Transverse colon (tissue), 4 donors: ENCODE measurements around the gene ZBTB7C. TPM values are rescaled to one million over a fixed set of nuclear protein-coding genes. Genes with fewer than 3 reads are reported as not detected.

Experiments used
- DNase-seq: peaks from one replicate; pipeline ENCODE4 v3.0.0-alpha.2; 2019
- H3K27ac ChIP-seq, 4 donors: fragments of 200-600 bp; sonication (generic); 2 replicates each; pipeline ENCODE4 v1.5.1; 2016 to 2018; ENCODE audit warnings: inconsistent platforms in 4 of 4
- H3K27me3 ChIP-seq: fragments of 200-600 bp; sonication (generic); 2 replicates; pipeline ENCODE4 v1.5.1; 2017; ENCODE audit warnings: inconsistent platforms
- H3K36me3 ChIP-seq, 4 donors: fragments of 200-600 bp; sonication (generic); 2 replicates each; pipeline ENCODE4 v1.5.1; 2017 to 2019; ENCODE audit warnings: inconsistent platforms in 4 of 4
- H3K4me1 ChIP-seq, 4 donors: fragments of 200-600 bp; sonication (generic); 2 replicates each; pipeline ENCODE4 v1.5.1; 2017 to 2020; ENCODE audit warnings: inconsistent platforms in 4 of 4
- H3K4me3 ChIP-seq, 4 donors: fragments of 200-600 bp; sonication (generic); 1 replicate in 1 of 4; 2 replicates in 3 of 4; pipeline versions ENCODE4 v1.5.1 to v1.6.1; 2017 to 2019; ENCODE audit warnings: inconsistent platforms in 4 of 4
- H3K9me3 ChIP-seq, 2 donors: fragments of 200-600 bp; sonication (generic); 2 replicates each; pipeline ENCODE4 v1.5.1; 2017 to 2019; ENCODE audit warnings: inconsistent platforms in 2 of 2
- CTCF ChIP-seq, 5 experiments: fragments of 200-600 bp in 3 of 5; fragments of 450-650 bp in 2 of 5; sonication (generic) in 3 of 5; IDR thresholded peaks; 1 replicate in 2 of 5; 2 replicates in 3 of 5; pipeline ENCODE4 v1.5.1; 2016 to 2017; ENCODE audit warnings: antibody characterized with exemption in 5 of 5, inconsistent platforms in 3 of 5, mild to moderate bottlenecking in 2 of 5, moderate library complexity in 1 of 5
- EP300 ChIP-seq: sonication (generic); formaldehyde crosslinking; IDR thresholded peaks from one replicate; pipeline ENCODE4 v1.6.1; 2017; ENCODE audit warnings: antibody characterized with exemption, low read depth
- POLR2A ChIP-seq: fragments of 450-650 bp; IDR thresholded peaks from one replicate; pipeline ENCODE4 v1.6.1; 2016; ENCODE audit warnings: antibody characterized with exemption, mild to moderate bottlenecking, moderate library complexity
- POLR2AphosphoS5 ChIP-seq, 3 donors: sonication (generic); formaldehyde crosslinking; IDR thresholded peaks; one replicate each; pipeline ENCODE4 v1.6.1; 2016; ENCODE audit warnings: antibody characterized with exemption in 3 of 3
- whole genome bisulfite sequencing, 2 donors: methylation state at CpG; one replicate each; pipeline ENCODE4 v1.1.5; 2018; ENCODE audit warnings: low coverage in 1 of 2; 5-methylcytosine and 5-hydroxymethylcytosine counted together
- in situ Hi-C, 4 donors: fragments of 200-750 bp; cut with MboI; loops; one replicate each; pipeline versions ENCODE4 v1.15.0 to v1.15.1; 2017; ENCODE audit warnings: low sequenced_read_pairs in 3 of 4, low pct_ligation_motif_present in 1 of 4, low pct_unique_long_range_greater_than_20kb in 1 of 4
- intact Hi-C: fragments of 100-400 bp; cut with DNase I; formaldehyde crosslinking; loops from one replicate; pipeline ENCODE4 v1.15.1; 2023; ENCODE audit warnings: low total_unique reads
- total RNA-seq, 4 donors: library from RNA; depleted of rRNA; stranded (reverse); fragments of >200 nt; gene quantifications; one replicate each; pipeline ENCODE4 v1.1.0, GENCODE V29; 2016

The ZBTB7C gene
- total RNA-seq, 4 donors from 2014 or later, result 38.4 to 81.2 (median 47.5) TPM

GRCh38 chr18:48179001-48179400 lies 230.2 kb downstream of the ZBTB7C start:
- DNase-seq, result no peak
- in situ Hi-C loops, result no loop called here
- no peak for TF ChIP-seq POLR2AphosphoS5 (IDR thresholded peaks at IDR 0.05)
- no peak for TF ChIP-seq POLR2A
- TF ChIP-seq EP300, result no peak
- no peak for TF ChIP-seq CTCF (IDR thresholded peaks at IDR 0.05)
- no peaks in the 10 kb centered on the region for H3K9me3 ChIP-seq
- no peaks in the 10 kb centered on the region for H3K27me3 ChIP-seq
- no peak overlapping the region for H3K27ac ChIP-seq
- no peak overlapping the region for H3K4me3 ChIP-seq
- 89% methylated on average over 3 of the region's 3 CpGs; no CpG with 5 or more reads in 1 of the 2 donors for WGBS, 2 donors
- no peaks in the 10 kb centered on the region for H3K4me1 ChIP-seq
- no peaks in the 10 kb centered on the region for H3K36me3 ChIP-seq
- intact Hi-C loops, result no loop called here

GRCh38 chr18:48176909-48177308 lies 232.3 kb downstream of the ZBTB7C start:
- no peak overlapping the region for H3K4me3 ChIP-seq
- no peak for DNase-seq
- H3K9me3 ChIP-seq, result no peaks in the 10 kb centered on the region
- no peaks in the 10 kb centered on the region for H3K27me3 ChIP-seq
- 88 to 100% methylated on average over 1 to 4 of the region's 4 CpGs for WGBS, 2 donors
- H3K36me3 ChIP-seq, result no peaks in the 10 kb centered on the region
- H3K27ac ChIP-seq, result no peak overlapping the region
- H3K4me1 ChIP-seq, result peaks cover 0 to 3% (median 0%) of the 10 kb centered on the region in 4 donors
- intact Hi-C loops, result no loop called here
- in situ Hi-C loops, result no loop called here
- TF ChIP-seq EP300, result no peak
- TF ChIP-seq CTCF (IDR thresholded peaks at IDR 0.05), result no peak
- TF ChIP-seq POLR2A, result no peak
- TF ChIP-seq POLR2AphosphoS5 (IDR thresholded peaks at IDR 0.05), result no peak

GRCh38 chr18:48173557-48173956 lies 235.6 kb downstream of the ZBTB7C start:
- DNase-seq, result peak; percentile 55
- H3K27ac ChIP-seq, result no peak overlapping the region
- intact Hi-C loops (no loop called here), in situ Hi-C loops (no loop called here)
- WGBS, 2 donors, result 40 to 71% methylated on average over 1 to 2 of the region's 2 CpGs
- no peaks in the 10 kb centered on the region for H3K9me3 ChIP-seq
- no peaks in the 10 kb centered on the region for H3K36me3 ChIP-seq
- H3K4me1 ChIP-seq, result peaks cover 0 to 7% (median 2%) of the 10 kb centered on the region in 4 donors
- no peaks in the 10 kb centered on the region for H3K27me3 ChIP-seq
- peak in 1 of 3 donors; percentile 12 for TF ChIP-seq POLR2AphosphoS5 (IDR thresholded peaks at IDR 0.05)
- no peak for TF ChIP-seq POLR2A
- no peak overlapping the region for H3K4me3 ChIP-seq

GRCh38 chr18:48172226-48173006 lies 236.8 kb downstream of the ZBTB7C start:
- 92% methylated on average over 18 of the region's 19 CpGs; no CpG with 5 or more reads in 1 of the 2 donors for WGBS, 2 donors
- no peak for DNase-seq
- Histone ChIP-seq H3K27me3 (no peaks in the 10 kb centered on the region), H3K27ac (no peak overlapping the region), H3K4me3 (no peak overlapping the region), H3K36me3 (no peaks in the 10 kb centered on the region), H3K9me3 (no peaks in the 10 kb centered on the region), H3K4me1 (peaks cover under 1 to 16% (median 9%) of the 10 kb centered on the region in 4 donors)
- intact Hi-C loops (no loop called here), in situ Hi-C loops (no loop called here)
- TF ChIP-seq CTCF (IDR thresholded peaks at IDR 0.05), result no peak
- TF ChIP-seq POLR2AphosphoS5 (IDR thresholded peaks at IDR 0.05), result no peak
- no peak for TF ChIP-seq POLR2A
- TF ChIP-seq EP300, result no peak
